Body of pancreas (tissue), 4 donors: Measurements from ENCODE around the gene DHODH. TPM values are rescaled to one million over a fixed set of nuclear protein-coding genes. Genes with fewer than 3 reads are reported as not detected.

Source experiments
- ATAC-seq: fragments of 150-250 bp; one replicate; pipeline ENCODE4 v1.9.1; 2016
- DNase-seq, 4 donors: peaks; one replicate each; pipeline ENCODE4 v3.0.0-alpha.2; 2019
- H3K27ac ChIP-seq, 4 donors: fragments of 200-600 bp; sonication (generic); 1 replicate in 3 of 4; 2 replicates in 1 of 4; pipeline versions ENCODE4 v1.5.1 to v1.6.1; 2016 to 2019; ENCODE audit warnings: mild to moderate bottlenecking in 1 of 4, mixed read lengths in 1 of 4, moderate library complexity in 1 of 4
- H3K27me3 ChIP-seq, 2 donors: fragments of 200-600 bp; sonication (generic); one replicate each; pipeline ENCODE4 v1.6.0; 2016; ENCODE audit warnings: mild to moderate bottlenecking in 1 of 2
- H3K36me3 ChIP-seq, 2 donors: fragments of 200-600 bp; sonication (generic); replicated peaks in 1 of 2; 2 replicates each; pipeline ENCODE4 v1.5.1; 2016; ENCODE audit warnings: low read depth in 2 of 2; ENCODE audit not compliant: insufficient read depth in 1 of 2
- H3K4me1 ChIP-seq: fragments of 200-600 bp; sonication (generic); one replicate; pipeline ENCODE4 v1.6.0; 2016
- H3K4me3 ChIP-seq, 2 donors: fragments of 200-600 bp; sonication (generic); 1 replicate in 1 of 2; 2 replicates in 1 of 2; pipeline ENCODE4 v1.5.1; 2016 to 2019
- H3K9me3 ChIP-seq, 3 donors: fragments of 200-600 bp; sonication (generic); 1 replicate in 2 of 3; 2 replicates in 1 of 3; pipeline ENCODE4 v1.5.1; 2016
- POLR2A ChIP-seq, 3 donors: fragments of 450-650 bp; IDR thresholded peaks; one replicate each; pipeline ENCODE4 v1.6.1; 2016; ENCODE audit warnings: antibody characterized with exemption in 3 of 3, mild to moderate bottlenecking in 2 of 3
- WGBS, 2 donors: methylation state at CpG; one replicate each; pipeline ENCODE4 v1.1.5; 2017; 5-methylcytosine and 5-hydroxymethylcytosine counted together
- intact Hi-C: fragments of 100-400 bp; cut with DNase I; formaldehyde crosslinking; loops from one replicate; pipeline ENCODE4 v1.15.1; 2023
- total RNA-seq, 2 donors: library from RNA; depleted of rRNA; stranded (reverse); fragments of >200 nt; gene quantifications; one replicate each; pipeline ENCODE4 v1.1.0, GENCODE V29; 2016
- TF ChIP-seq, protein P1 (sequence below), 7 experiments: fragments of 450-650 bp in 4 of 7; fragments of 200-600 bp in 3 of 7; sonication (generic) in 3 of 7; IDR thresholded peaks; one replicate each; pipeline ENCODE4 v1.5.1; 2016 to 2019; ENCODE audit warnings: antibody characterized with exemption in 7 of 7

DHODH gene
- total RNA-seq, 2 donors from 2014 or later = 4.4 to 5.3 TPM

DNA sequence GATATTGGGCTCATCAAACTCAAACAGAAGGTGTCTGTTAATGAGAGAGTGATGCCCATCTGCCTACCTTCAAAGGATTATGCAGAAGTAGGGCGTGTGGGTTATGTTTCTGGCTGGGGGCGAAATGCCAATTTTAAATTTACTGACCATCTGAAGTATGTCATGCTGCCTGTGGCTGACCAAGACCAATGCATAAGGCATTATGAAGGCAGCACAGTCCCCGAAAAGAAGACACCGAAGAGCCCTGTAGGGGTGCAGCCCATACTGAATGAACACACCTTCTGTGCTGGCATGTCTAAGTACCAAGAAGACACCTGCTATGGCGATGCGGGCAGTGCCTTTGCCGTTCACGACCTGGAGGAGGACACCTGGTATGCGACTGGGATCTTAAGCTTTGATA is 51.9 kb downstream of the DHODH start:
- no peak for ATAC-seq
- no peaks in the 10 kb centered on the region for H3K9me3 ChIP-seq
- no peak overlapping the region for H3K27ac ChIP-seq
- WGBS, 2 donors = 82 to 89% methylated on average over 9 of the region's 9 CpGs
- intact Hi-C loops = no loop called here
- H3K4me3 ChIP-seq = no peak overlapping the region
- no peaks in the 10 kb centered on the region for H3K4me1 ChIP-seq
- DNase-seq = no peak
- no peaks in the 10 kb centered on the region for H3K36me3 ChIP-seq
- no peak for TF ChIP-seq POLR2A (IDR thresholded peaks at IDR 0.05)
- no peaks in the 10 kb centered on the region for H3K27me3 ChIP-seq

DNA sequence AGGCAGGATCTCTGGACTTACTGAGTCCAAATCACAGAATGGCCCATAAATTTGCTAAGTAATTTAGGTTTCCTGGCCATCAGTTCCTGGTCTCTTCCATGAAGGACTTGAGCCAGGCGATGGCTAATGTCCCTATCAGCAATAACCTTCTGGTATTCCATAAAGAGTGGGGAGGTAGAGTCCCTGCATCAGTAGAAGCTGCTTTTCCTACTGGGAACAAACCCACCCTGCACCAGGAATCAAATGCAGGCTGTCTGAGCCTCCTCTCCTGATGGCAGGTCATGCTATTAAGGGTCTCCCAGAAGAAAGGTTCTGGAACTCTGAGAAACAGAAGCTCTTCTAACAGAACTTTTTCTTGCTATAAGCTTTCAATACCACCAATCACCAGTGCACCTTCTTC is 53.0 kb downstream of the DHODH start:
- H3K27me3 ChIP-seq = no peaks in the 10 kb centered on the region
- ATAC-seq = no peak
- no peak overlapping the region for H3K4me3 ChIP-seq
- 96 to 100% methylated on average over 1 of the region's 1 CpG for WGBS, 2 donors
- no peaks in the 10 kb centered on the region for H3K9me3 ChIP-seq
- H3K36me3 ChIP-seq = no peaks in the 10 kb centered on the region
- no peak overlapping the region for H3K27ac ChIP-seq
- intact Hi-C loops = no loop called here
- no peaks in the 10 kb centered on the region for H3K4me1 ChIP-seq
- DNase-seq = no peak
- TF ChIP-seq, protein P1, sequence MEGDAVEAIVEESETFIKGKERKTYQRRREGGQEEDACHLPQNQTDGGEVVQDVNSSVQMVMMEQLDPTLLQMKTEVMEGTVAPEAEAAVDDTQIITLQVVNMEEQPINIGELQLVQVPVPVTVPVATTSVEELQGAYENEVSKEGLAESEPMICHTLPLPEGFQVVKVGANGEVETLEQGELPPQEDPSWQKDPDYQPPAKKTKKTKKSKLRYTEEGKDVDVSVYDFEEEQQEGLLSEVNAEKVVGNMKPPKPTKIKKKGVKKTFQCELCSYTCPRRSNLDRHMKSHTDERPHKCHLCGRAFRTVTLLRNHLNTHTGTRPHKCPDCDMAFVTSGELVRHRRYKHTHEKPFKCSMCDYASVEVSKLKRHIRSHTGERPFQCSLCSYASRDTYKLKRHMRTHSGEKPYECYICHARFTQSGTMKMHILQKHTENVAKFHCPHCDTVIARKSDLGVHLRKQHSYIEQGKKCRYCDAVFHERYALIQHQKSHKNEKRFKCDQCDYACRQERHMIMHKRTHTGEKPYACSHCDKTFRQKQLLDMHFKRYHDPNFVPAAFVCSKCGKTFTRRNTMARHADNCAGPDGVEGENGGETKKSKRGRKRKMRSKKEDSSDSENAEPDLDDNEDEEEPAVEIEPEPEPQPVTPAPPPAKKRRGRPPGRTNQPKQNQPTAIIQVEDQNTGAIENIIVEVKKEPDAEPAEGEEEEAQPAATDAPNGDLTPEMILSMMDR (IDR thresholded peaks at IDR 0.05) = no peak
- TF ChIP-seq POLR2A (IDR thresholded peaks at IDR 0.05) = no peak

DNA sequence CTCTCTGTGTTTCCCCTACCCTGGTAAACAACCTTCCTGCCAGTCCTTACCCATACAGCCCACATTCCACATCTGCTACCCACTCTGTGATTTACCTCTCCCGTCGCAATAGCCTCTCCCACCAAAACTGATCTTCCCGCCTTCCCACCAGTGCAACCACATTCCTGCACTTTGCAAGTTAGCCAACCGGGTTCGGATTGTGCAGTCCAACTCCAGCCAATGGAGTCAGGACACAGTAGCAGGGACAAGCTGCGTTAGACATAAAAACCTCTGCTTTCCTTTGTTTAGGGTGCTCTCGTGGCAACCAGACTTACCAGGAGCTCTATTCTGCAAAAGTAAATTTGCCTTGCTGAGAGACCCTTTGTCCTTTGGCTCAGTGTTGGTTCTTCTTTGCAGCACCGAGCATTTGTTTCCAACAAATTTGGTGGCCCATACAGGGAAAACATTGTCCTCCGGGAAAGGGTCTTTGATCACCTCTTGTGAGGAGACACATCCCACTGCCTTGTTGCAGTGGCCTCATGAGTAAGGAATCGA is 55.9 kb downstream of the DHODH start:
- H3K4me1 ChIP-seq = no peaks in the 10 kb centered on the region
- intact Hi-C loops = no loop called here
- no peak for TF ChIP-seq POLR2A (IDR thresholded peaks at IDR 0.05)
- TF ChIP-seq, protein P1 (IDR thresholded peaks at IDR 0.05) = no peak
- H3K4me3 ChIP-seq = no peak overlapping the region
- no peaks in the 10 kb centered on the region for H3K9me3 ChIP-seq
- DNase-seq (no peak), ATAC-seq (no peak)
- H3K27ac ChIP-seq = no peak overlapping the region
- no peaks in the 10 kb centered on the region for H3K36me3 ChIP-seq
- 82 to 87% methylated on average over 10 of the region's 10 CpGs for WGBS, 2 donors
- no peaks in the 10 kb centered on the region for H3K27me3 ChIP-seq

DNA sequence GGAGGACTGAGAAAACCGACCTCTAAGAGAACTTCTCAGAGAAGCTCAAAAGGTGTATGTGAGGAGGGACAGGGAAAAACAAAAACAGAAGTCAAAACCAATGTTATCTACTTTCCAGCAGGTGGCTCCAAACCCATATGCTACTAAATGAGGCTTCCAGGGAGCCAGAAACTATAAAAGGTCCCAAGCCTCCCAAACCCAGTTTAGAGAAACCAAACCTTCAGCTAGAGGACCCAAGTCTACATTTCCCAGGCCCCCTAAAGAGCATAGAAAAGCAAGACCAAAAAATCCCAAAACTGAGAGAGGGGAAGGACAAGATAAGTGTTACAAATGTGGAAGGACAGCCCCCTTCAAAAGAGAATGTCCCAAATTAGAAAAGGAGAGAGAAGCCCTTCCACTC is 58.2 kb downstream of the DHODH start:
- H3K27me3 ChIP-seq = no peaks in the 10 kb centered on the region
- H3K9me3 ChIP-seq = no peaks in the 10 kb centered on the region
- no peak overlapping the region for H3K4me3 ChIP-seq
- WGBS, 2 donors = 0% methylated on average over 1 of the region's 1 CpG
- H3K27ac ChIP-seq = no peak overlapping the region
- ATAC-seq (peak; percentile 74), DNase-seq (peak in 3 of 4 donors; percentile 10 to 32 (median 31))
- H3K36me3 ChIP-seq = no peaks in the 10 kb centered on the region
- no peak for TF ChIP-seq POLR2A (IDR thresholded peaks at IDR 0.05)
- TF ChIP-seq, protein P1 (IDR thresholded peaks at IDR 0.05) = peak in 6 of 7 experiments; percentile 37 to 65 (median 54)
- H3K4me1 ChIP-seq = no peaks in the 10 kb centered on the region
- intact Hi-C loops = no loop called here

DNA sequence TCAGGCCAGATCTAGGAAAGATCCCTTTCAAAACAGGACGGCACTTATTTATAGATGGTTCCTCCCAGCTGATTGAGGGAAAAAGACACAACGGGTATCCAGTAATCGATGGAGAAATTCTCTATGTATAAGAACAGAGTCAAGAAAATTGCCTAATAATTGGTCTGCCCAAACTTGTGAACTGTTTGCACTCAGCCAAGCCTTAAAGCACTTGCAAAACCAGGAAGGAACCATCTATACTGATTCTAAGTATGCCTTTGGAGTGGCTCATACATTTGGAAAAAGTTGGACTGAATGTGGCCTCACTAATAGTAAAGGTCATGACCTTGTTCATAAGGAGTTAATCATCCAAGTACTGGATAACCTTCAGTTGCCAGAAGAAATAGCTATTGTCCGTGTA is 60.4 kb downstream of the DHODH start:
- Histone ChIP-seq H3K36me3 (no peaks in the 10 kb centered on the region), H3K4me3 (no peak overlapping the region), H3K27ac (no peak overlapping the region), H3K4me1 (peaks cover 20% of the 10 kb centered on the region), H3K9me3 (no peaks in the 10 kb centered on the region), H3K27me3 (no peaks in the 10 kb centered on the region)
- ATAC-seq (no peak), DNase-seq (no peak)
- intact Hi-C loops = no loop called here
- no peak for TF ChIP-seq POLR2A (IDR thresholded peaks at IDR 0.05)
- TF ChIP-seq, protein P1 (IDR thresholded peaks at IDR 0.05) = no peak
- WGBS, 2 donors = 40 to 67% methylated on average over 4 of the region's 4 CpGs
